GM19035 (cell line): Measurements from ENCODE around the gene IL1R1.
"Not testable (repeated sequence)": the region's sequence is repeated elsewhere in the genome, so short reads cannot be mapped to it uniquely, and the experiment has no call there.

Experiments
- ATAC-seq: cut with Tn5 transposase; IDR thresholded peaks from one replicate; pipeline ENCODE4 v1.9.1; 2021; ENCODE audit not compliant: unreplicated experiment

Gene IL1R1

GRCh38 chr2:102141970-102142828, at the start of gene IL1R1:
Gene IL1R1, plus strand, starts transcription at chr2:102142746. Its CDS starts 14,979 bp downstream, at chr2:102157725.
- ATAC-seq, result no peak

- no peak for ATAC-seq
These were observed 48.9 kb upstream of the IL1R1 start for GRCh38 chr2:102093662-102094061.

- ATAC-seq, result no peak
These were observed 47.6 kb upstream of the IL1R1 start for GRCh38 chr2:102094917-102095316.

GRCh38 chr2:102096103-102096502, 46.4 kb upstream of the IL1R1 start:
- ATAC-seq, result no peak

- no peak for ATAC-seq
These were observed 43.8 kb upstream of the IL1R1 start for GRCh38 chr2:102098756-102099155.

GRCh38 chr2:102099536-102100298, 42.8 kb upstream of the IL1R1 start:
- ATAC-seq, result no peak

- no peak for ATAC-seq
These were observed 42.0 kb upstream of the IL1R1 start for GRCh38 chr2:102100371-102101096.

GRCh38 chr2:102101097-102101848, 41.3 kb upstream of the IL1R1 start:
- no peak for ATAC-seq

- no peak for ATAC-seq
These were observed 40.5 kb upstream of the IL1R1 start for GRCh38 chr2:102101849-102102635.

- ATAC-seq, result not testable (repeated sequence)
These were observed 40.0 kb upstream of the IL1R1 start for GRCh38 chr2:102102636-102102948.

GRCh38 chr2:102103284-102103683, 39.3 kb upstream of the IL1R1 start:
- ATAC-seq, result no peak

GRCh38 chr2:102103992-102104871, 38.3 kb upstream of the IL1R1 start:
- ATAC-seq, result peak; percentile 74

- ATAC-seq, result no peak
These were observed 36.4 kb upstream of the IL1R1 start for GRCh38 chr2:102106133-102106556.

GRCh38 chr2:102106813-102107740, 35.5 kb upstream of the IL1R1 start:
- not testable (repeated sequence) for ATAC-seq

GRCh38 chr2:102107741-102108070, 34.8 kb upstream of the IL1R1 start:
- no peak for ATAC-seq

- no peak for ATAC-seq
These were observed 33.5 kb upstream of the IL1R1 start for GRCh38 chr2:102109016-102109415.

GRCh38 chr2:102110171-102110570, 32.4 kb upstream of the IL1R1 start:
- no peak for ATAC-seq
